HepG2 (cell line): ENCODE data around the gene TMEM59. TPM values are rescaled to one million over a fixed set of nuclear protein-coding genes. Genes with fewer than 3 reads are reported as not detected.

Experiments used
- AGO1 ChIP-seq: fragments of 200-400 bp; formaldehyde crosslinking; IDR thresholded peaks from 2 replicates; pipeline ENCODE4 v1.6.1; 2017; ENCODE audit warnings: mild to moderate bottlenecking, low read depth, low read length, moderate library complexity; ENCODE audit not compliant: poor library complexity, severe bottlenecking
- ATF1 ChIP-seq: IDR thresholded peaks from 2 replicates; pipeline ENCODE4 v1.6.1; 2016; ENCODE audit warnings: mild to moderate bottlenecking, control low read depth
- BCL6 ChIP-seq: IDR thresholded peaks from 2 replicates; pipeline ENCODE4 v1.6.1; 2016; ENCODE audit warnings: missing genetic modification reagents, missing compliant biosample characterization
- ELF4 ChIP-seq: sonication (generic); formaldehyde crosslinking; IDR thresholded peaks from 2 replicates; pipeline ENCODE4 v1.5.0; 2020; ENCODE audit warnings: missing genetic modification reagents, mild to moderate bottlenecking, moderate library complexity, borderline replicate concordance
- ESRRA ChIP-seq: sonication (generic); formaldehyde crosslinking; IDR thresholded peaks from 2 replicates; pipeline ENCODE4 v1.5.1; 2020; ENCODE audit warnings: mild to moderate bottlenecking, low read depth, missing genetic modification reagents
- MAZ ChIP-seq, 2 experiments: sonication (generic) in 1 of 2; formaldehyde crosslinking in 1 of 2; IDR thresholded peaks; 2 replicates each; pipeline versions ENCODE4 v1.5.0 to v1.6.1; 2012 to 2020; ENCODE audit warnings: low read depth in 2 of 2, mild to moderate bottlenecking in 2 of 2, borderline replicate concordance in 1 of 2, improper control_type of control experiment in 1 of 2, low read length in 1 of 2, missing genetic modification reagents in 1 of 2, moderate library complexity in 1 of 2
- RBM22 ChIP-seq: fragments of 200-400 bp; formaldehyde crosslinking; optimal IDR thresholded peaks from 2 replicates; pipeline ENCODE3; 2017; ENCODE audit warnings: mild to moderate bottlenecking, low read length, moderate library complexity
- TBP ChIP-seq: sonication (generic); formaldehyde crosslinking; IDR thresholded peaks from 2 replicates; pipeline ENCODE4 v1.5.0; 2020; ENCODE audit warnings: missing genetic modification reagents
- ZNF136 ChIP-seq: sonication (generic); formaldehyde crosslinking; IDR thresholded peaks from 2 replicates; pipeline ENCODE4 v1.8.1; 2022; ENCODE audit warnings: low read depth, mild to moderate bottlenecking, moderate library complexity, missing genetic modification reagents
- ZNF652 ChIP-seq: IDR thresholded peaks from 2 replicates; pipeline ENCODE4 v1.6.1; 2016; ENCODE audit warnings: low read depth, borderline replicate concordance
- polyA plus RNA-seq, 8 experiments: library from polyadenylated mRNA; depleted of rRNA in 3 of 8; stranded (reverse) in 7 of 8; unstranded in 1 of 8; fragments of >200 nt; fragmentation: Illumina TruSeq in 4 of 8; extraction: Trizol in 4 of 8; gene quantifications; 2 replicates each; pipeline versions ENCODE4 v1.2.1 to v1.2.3, GENCODE V29; 2011 to 2016; ENCODE audit warnings: low read depth in 4 of 8, missing spikeins in 1 of 8, mixed read lengths in 1 of 8; ENCODE audit not compliant: insufficient read depth in 1 of 8
- total RNA-seq, 5 experiments: library from RNA; depleted of rRNA; stranded (reverse); fragments of >200 nt; fragmentation: Illumina TruSeq; extraction: Trizol; gene quantifications; 2 replicates each; pipeline ENCODE4 v1.2.3, GENCODE V29; 2016; ENCODE audit warnings: low read depth in 1 of 5
- TF ChIP-seq, protein P1 (sequence below): sonication (generic); formaldehyde crosslinking; IDR thresholded peaks from 2 replicates; pipeline ENCODE4 v1.4.0; 2020; ENCODE audit warnings: mild to moderate bottlenecking, missing genetic modification reagents
- TF ChIP-seq, protein P2 (sequence below): sonication (generic); formaldehyde crosslinking; IDR thresholded peaks from 2 replicates; pipeline ENCODE4 v1.8.0; 2022; ENCODE audit warnings: low read depth, missing genetic modification reagents
- TF ChIP-seq, protein P3 (sequence below), 2 experiments: sonication (generic) in 1 of 2; formaldehyde crosslinking in 1 of 2; IDR thresholded peaks; 2 replicates each; pipeline versions ENCODE4 v1.6.1 to v1.9.0; 2014 to 2022; ENCODE audit warnings: antibody characterized with exemption in 1 of 2, borderline replicate concordance in 1 of 2, inconsistent platforms in 1 of 2, low read depth in 1 of 2, missing genetic modification reagents in 1 of 2

Gene TMEM59
- total and polyA plus RNA-seq, 2 of the 13 experiments (the other 11 are each of a cell fraction or from before 2014, with no cell fraction given), result 147 to 363 TPM

DNA sequence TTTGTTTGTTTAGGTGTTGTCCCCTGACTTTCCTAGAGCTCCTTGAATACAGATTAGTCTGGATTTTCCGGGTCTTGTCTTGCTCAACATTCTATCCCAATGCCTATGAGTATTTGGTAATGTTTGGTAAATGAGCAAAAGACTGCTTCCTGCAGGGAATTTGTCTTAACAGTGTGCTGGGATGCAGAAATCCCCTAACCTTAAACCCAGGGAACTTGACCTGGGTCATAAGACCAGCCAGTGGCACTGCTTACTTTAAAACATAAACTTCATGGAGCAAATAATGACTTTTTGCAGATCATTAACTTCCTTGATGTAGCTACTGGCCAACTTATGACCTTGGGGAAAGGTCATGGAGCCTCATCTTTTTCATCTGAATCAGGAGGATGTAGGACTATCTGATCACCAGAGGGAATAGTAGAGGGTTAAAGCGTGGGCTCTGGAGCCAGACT lies 27.6 kb upstream of the TMEM59 start (continued):
- TF ChIP-seq ESRRA (CRISPR knock-in tag), result peak; percentile 97
- TF ChIP-seq, protein P1, sequence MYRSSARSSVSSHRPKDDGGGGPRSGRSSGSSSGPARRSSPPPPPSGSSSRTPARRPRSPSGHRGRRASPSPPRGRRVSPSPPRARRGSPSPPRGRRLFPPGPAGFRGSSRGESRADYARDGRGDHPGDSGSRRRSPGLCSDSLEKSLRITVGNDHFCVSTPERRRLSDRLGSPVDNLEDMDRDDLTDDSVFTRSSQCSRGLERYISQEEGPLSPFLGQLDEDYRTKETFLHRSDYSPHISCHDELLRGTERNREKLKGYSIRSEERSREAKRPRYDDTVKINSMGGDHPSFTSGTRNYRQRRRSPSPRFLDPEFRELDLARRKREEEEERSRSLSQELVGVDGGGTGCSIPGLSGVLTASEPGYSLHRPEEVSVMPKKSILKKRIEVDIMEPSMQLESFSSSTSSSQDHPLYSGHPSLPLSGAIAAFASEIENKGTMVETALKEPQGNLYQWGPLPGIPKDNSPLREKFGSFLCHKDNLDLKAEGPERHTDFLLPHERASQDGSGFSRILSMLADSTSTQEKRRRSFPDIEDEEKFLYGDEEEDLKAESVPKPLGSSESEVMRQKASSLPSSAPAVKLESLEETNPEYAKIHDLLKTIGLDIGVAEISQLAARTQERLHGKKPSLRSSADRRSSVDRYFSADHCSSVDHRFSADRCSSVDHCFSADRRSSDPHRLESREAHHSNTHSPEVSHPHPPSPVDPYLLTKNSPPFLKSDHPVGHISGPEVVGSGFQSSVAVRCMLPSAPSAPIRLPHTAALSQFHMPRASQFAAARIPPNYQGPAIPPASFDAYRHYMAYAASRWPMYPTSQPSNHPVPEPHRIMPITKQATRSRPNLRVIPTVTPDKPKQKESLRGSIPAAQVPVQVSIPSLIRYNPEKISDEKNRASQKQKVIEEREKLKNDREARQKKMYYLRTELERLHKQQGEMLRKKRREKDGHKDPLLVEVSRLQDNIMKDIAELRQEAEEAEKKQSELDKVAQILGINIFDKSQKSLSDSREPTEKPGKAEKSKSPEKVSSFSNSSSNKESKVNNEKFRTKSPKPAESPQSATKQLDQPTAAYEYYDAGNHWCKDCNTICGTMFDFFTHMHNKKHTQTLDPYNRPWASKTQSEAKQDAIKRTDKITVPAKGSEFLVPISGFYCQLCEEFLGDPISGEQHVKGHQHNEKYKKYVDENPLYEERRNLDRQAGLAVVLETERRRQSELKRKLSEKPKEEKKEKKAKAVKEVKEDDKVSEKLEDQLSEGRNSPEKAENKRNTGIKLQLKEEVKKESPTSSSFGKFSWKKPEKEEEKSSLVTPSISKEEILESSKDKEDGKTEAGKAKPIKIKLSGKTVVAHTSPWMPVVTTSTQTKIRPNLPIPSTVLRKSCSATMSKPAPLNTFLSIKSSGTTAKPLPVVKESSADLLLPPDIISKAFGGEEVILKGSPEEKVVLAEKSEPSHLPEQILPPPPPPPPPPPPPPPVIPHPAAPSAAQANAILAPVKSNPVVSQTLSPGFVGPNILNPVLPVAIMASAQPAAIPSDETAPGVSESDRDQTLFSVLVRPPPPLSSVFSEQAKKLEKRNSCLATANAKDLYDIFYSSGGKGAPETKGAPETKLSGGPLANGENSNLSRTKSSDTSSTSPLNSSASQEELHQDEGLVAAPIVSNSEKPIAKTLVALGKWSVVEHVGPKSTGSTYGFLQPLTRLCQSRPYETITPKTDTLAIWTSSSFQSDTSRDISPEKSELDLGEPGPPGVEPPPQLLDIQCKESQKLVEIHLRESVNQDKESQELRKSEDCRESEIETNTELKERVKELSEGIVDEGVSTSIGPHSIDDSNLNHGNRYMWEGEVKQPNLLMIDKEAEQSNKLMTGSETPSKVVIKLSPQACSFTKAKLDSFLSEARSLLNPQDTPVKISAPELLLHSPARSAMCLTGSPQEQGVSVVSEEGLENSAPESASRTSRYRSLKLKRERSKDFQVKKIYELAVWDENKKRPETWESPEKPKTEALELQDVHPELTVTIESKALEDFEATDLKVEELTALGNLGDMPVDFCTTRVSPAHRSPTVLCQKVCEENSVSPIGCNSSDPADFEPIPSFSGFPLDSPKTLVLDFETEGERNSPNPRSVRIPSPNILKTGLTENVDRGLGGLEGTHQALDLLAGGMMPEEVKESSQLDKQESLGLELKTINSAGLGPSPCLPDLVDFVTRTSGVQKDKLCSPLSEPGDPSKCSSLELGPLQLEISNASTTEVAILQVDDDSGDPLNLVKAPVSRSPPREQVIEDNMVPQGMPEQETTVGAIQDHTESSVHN (CRISPR knock-in tag), result no peak
- TF ChIP-seq, protein P2, sequence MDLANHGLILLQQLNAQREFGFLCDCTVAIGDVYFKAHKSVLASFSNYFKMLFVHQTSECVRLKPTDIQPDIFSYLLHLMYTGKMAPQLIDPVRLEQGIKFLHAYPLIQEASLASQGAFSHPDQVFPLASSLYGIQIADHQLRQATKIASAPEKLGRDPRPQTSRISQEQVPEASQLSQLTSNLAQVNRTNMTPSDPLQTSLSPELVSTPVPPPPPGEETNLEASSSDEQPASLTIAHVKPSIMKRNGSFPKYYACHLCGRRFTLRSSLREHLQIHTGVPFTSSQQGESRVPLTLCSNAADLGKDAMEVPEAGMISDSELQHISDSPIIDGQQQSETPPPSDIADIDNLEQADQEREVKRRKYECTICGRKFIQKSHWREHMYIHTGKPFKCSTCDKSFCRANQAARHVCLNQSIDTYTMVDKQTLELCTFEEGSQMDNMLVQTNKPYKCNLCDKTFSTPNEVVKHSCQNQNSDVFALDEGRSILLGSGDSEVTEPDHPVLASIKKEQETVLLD (CRISPR knock-in tag), result no peak
- TF ChIP-seq RBM22, result no peak
- no peak for TF ChIP-seq MAZ (IDR thresholded peaks at IDR 0.05; ENCODE audit: borderline replicate concordance, low read depth, low read length)
- TF ChIP-seq MAZ (CRISPR knock-in tag; IDR thresholded peaks at IDR 0.05; ENCODE audit: low read depth), result no peak
- TF ChIP-seq ZNF652 (CRISPR knock-in tag), result peak; percentile 89
- TF ChIP-seq ATF1 (CRISPR knock-in tag), result no peak
- no peak for TF ChIP-seq AGO1
- TF ChIP-seq TBP (CRISPR knock-in tag), result no peak
- peak; percentile 61; the same call in 1 of the 2 replicates for TF ChIP-seq ELF4 (CRISPR knock-in tag)
- TF ChIP-seq ZNF136 (CRISPR knock-in tag), result 0 out of 2 replicates have a peak, but pooled peaks have one; percentile 27
- TF ChIP-seq, protein P3, sequence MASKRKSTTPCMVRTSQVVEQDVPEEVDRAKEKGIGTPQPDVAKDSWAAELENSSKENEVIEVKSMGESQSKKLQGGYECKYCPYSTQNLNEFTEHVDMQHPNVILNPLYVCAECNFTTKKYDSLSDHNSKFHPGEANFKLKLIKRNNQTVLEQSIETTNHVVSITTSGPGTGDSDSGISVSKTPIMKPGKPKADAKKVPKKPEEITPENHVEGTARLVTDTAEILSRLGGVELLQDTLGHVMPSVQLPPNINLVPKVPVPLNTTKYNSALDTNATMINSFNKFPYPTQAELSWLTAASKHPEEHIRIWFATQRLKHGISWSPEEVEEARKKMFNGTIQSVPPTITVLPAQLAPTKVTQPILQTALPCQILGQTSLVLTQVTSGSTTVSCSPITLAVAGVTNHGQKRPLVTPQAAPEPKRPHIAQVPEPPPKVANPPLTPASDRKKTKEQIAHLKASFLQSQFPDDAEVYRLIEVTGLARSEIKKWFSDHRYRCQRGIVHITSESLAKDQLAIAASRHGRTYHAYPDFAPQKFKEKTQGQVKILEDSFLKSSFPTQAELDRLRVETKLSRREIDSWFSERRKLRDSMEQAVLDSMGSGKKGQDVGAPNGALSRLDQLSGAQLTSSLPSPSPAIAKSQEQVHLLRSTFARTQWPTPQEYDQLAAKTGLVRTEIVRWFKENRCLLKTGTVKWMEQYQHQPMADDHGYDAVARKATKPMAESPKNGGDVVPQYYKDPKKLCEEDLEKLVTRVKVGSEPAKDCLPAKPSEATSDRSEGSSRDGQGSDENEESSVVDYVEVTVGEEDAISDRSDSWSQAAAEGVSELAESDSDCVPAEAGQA (IDR thresholded peaks at IDR 0.05; ENCODE audit: low read depth), result no peak
- TF ChIP-seq, protein P3 (CRISPR knock-in tag; IDR thresholded peaks at IDR 0.05; ENCODE audit: borderline replicate concordance), result no peak
- TF ChIP-seq BCL6 (CRISPR knock-in tag), result peak; percentile 87
